DMS79 treated with DMSO at 0.1 percent for 48 hours (cell line): Measurements from ENCODE around the gene ADCY6.

ENCODE experiments used
- DNase-seq: peaks from one replicate; lab custom pipeline; 2025; lab: John Stamatoyannopoulos, UW

The ADCY6 gene

GRCh38 chr12:48815126-48816110 is 26.5 kb upstream of the ADCY6 start:
- DNase-seq: peak; percentile 85

- DNase-seq: peak; percentile 66
Measured at GRCh38 chr12:48814262-48815125, 25.6 kb upstream of the ADCY6 start.

- no peak for DNase-seq
Measured at GRCh38 chr12:48813465-48814261, 24.8 kb upstream of the ADCY6 start.

- no peak for DNase-seq
Measured at GRCh38 chr12:48812389-48812788, 23.5 kb upstream of the ADCY6 start.

- DNase-seq: no peak
Measured at GRCh38 chr12:48811437-48812090, 22.7 kb upstream of the ADCY6 start.

DNA sequence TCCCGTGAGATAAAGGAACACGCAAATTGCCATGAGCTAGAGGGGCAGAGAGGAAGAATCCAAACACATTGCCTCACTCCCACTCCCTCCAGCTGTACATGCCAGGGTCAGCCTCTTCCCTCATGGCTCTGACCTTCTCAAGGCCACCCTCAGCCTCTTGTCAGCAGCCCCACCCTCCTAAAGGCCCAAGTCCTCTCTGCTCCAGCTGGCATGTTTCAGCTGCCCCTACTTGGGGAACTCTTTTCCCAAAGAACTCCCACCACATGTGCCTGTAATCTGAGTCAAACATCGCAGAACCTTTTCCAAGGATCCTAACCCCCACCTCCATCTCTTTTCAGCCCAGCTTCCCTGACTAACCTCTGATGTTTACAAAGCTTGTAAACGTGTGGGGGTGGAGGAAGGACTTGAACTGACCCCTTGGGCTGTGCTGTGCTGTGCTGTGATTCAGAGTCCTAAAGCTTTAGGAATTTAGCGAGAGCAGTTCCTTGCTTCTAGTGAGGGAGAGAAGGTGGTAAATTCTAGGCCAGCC is 22.1 kb upstream of the ADCY6 start:
- no peak for DNase-seq

GRCh38 chr12:48807981-48808380 is 19.1 kb upstream of the ADCY6 start:
- DNase-seq: no peak

- no peak for DNase-seq
Measured at GRCh38 chr12:48803675-48804074, 14.8 kb upstream of the ADCY6 start.

- no peak for DNase-seq
Measured at GRCh38 chr12:48800971-48801370, 12.1 kb upstream of the ADCY6 start.

- DNase-seq: no peak
Measured at GRCh38 chr12:48800457-48800856, 11.6 kb upstream of the ADCY6 start.

GRCh38 chr12:48796976-48797375 is 8.1 kb upstream of the ADCY6 start:
- DNase-seq: peak; percentile 27

DNA sequence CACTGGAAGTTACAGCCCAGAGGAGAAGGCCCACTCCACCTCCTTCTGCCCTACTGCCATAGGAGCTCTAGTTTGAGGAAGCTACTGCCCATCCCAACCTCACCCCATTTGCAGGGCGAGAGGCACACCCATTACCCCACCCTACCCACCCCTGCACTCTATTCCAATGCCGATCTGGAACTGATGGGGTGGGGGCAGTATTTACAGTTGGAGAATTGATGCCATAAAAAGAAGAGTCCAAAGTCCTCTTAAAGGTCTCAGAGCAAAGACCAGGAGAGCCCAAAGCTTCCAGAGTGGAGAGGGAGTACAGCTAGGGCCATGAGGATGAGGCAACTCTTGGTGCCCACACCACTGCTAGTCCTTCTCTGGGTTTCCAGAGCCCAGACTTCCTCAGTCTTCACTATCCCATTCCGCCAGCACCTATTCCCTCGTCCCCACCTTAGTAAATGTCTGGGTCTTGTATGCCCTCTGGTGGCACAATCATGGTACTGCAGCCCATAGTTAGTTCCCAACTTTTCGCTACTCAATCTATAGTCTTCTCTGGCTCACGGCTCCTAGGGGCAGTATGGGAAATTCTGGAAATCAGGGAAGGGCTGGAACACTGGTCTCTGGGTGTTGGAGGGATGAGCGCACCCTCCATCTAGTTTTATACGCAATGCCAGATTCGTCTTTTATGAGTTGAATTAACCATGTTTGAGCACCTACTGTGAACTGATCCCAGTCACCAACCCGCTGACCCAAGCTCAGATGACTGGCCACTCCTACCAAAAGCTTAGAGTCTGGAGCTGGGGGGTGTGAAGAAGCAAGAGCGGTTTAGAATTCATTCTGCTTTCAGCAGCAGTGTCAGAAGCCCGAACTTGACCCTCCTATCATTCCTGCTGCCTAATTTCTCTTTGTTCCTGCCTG is 6.9 kb upstream of the ADCY6 start:
- peak; percentile 76 for DNase-seq

- DNase-seq: peak; percentile 75
Measured at GRCh38 chr12:48794870-48795269, 6.0 kb upstream of the ADCY6 start.

DNA sequence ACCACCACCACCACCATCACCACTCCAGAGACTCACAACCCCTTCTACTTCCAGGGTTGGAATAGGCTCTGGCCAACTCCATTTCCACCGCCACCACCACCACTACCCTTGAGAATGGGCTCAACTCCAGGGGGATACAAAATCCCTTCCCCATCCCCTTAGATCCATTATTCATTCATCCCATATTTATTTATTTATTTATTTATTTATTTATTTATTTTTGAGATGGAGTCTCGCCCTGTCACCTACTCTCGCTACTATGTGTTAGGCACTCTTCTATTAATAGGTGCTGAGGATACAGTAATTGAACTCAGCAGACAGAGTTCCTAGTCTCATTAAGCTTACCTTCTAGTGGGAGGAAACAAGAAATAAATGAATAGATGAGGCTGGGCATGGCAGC is 4.8 kb upstream of the ADCY6 start:
- DNase-seq: no peak

- DNase-seq: no peak
Measured at GRCh38 chr12:48789858-48790326, 1.0 kb upstream of the ADCY6 start.

- peak; percentile 34 for DNase-seq
Measured at GRCh38 chr12:48788524-48788853, 400 bp downstream of the ADCY6 start.

- no peak for DNase-seq
Measured at GRCh38 chr12:48787791-48788523, 932 bp downstream of the ADCY6 start.

GRCh38 chr12:48786591-48787544 is 2.0 kb downstream of the ADCY6 start:
- DNase-seq: no peak
